Metanephros (tissue), 2 donors: Measurements from ENCODE around the gene SLC50A1. TPM values are rescaled to one million over a fixed set of nuclear protein-coding genes. Genes with fewer than 3 reads are reported as not detected.

ENCODE experiments used
- small RNA-seq: library from RNA; depleted of rRNA; stranded (forward); fragments of <200 nt; gene quantifications from one replicate; pipeline ENCODE3, GENCODE V24; 2014; ENCODE audit warnings: low replicate concordance
- total RNA-seq: library from RNA; depleted of rRNA; stranded (reverse); fragments of >200 nt; gene quantifications from one replicate; pipeline ENCODE4 v1.2.3, GENCODE V29; 2014

SLC50A1 gene, protein sequence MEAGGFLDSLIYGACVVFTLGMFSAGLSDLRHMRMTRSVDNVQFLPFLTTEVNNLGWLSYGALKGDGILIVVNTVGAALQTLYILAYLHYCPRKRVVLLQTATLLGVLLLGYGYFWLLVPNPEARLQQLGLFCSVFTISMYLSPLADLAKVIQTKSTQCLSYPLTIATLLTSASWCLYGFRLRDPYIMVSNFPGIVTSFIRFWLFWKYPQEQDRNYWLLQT
- total RNA-seq: 33.7 TPM

DNA sequence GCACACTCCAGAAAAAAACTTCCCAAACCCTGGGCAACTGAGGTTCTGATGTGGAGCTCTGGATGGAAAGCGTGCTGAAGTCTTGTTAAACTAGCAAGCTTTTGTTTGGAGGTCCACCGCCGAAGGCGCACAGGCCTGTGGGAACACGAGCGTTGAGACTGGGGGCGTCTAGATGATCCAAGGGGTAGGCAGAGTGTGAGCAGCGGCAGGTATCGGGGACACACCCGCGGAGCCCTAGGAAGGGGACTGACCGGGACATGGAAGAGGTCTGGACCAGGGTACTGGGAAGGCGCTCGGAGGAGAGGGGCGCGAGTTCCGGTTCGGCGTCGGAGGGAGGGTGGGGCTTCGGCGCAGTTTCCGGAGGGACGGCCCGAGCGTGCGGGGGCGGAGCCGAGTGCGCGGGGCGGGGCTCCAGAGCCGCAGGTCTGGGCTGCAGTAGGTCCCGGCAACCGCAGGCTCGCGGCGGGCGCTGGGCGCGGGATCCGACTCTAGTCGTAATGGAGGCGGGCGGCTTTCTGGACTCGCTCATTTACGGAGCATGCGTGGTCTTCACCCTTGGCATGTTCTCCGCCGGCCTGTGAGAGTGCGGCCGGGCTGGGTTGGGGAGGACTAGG is at the start of gene SLC50A1:
TSS of gene SLC50A1 (plus strand) at position 438 of the 614 bp plus-strand sequence. CDS start at position 498, 60 bp downstream.

DNA sequence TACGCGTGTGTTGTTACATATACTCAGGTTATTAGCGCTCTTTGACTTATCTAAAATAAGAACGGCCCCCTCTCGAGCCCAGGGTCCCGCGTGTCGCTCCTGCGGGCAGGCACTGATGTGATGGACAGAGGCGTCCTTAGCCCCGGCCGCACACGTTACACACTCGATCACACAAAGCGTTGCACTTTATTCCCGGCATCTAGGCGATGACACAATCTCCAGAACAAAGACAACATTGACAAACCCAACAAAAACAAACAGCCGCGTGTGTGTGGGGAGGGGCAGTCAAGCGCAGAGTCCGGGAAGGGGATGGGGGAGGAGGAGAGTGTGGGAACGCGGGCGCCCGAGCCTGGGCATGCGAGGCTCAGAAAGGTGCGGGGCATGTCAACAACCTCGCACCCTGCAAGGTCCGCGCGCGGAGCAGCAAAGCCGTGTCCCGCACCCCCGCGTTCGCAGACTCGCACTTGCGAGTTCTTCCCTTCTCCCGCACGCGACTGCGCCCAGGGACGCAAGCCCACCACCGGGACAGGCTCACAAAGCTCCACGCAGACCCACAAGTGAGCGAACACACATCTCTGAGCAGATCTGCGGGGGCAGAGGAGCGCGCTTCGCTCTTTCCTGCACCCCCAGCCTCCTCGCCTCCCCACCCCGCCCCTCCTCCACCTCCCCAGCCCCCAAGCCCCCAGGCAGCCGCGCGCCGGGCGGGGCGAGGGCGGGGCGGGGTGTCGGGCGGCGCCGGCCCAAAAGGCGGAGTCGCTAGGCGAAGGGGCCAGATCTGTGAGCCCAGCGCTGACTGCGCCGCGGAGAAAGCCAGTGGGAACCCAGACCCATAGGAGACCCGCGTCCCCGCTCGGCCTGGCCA is 8.3 kb upstream of the SLC50A1 start, which contains the start of gene EFNA1:
TSS of gene EFNA1 (plus strand) at position 772 of the 862 bp plus-strand sequence. CDS start 102 bp downstream, outside the sequence.

DNA sequence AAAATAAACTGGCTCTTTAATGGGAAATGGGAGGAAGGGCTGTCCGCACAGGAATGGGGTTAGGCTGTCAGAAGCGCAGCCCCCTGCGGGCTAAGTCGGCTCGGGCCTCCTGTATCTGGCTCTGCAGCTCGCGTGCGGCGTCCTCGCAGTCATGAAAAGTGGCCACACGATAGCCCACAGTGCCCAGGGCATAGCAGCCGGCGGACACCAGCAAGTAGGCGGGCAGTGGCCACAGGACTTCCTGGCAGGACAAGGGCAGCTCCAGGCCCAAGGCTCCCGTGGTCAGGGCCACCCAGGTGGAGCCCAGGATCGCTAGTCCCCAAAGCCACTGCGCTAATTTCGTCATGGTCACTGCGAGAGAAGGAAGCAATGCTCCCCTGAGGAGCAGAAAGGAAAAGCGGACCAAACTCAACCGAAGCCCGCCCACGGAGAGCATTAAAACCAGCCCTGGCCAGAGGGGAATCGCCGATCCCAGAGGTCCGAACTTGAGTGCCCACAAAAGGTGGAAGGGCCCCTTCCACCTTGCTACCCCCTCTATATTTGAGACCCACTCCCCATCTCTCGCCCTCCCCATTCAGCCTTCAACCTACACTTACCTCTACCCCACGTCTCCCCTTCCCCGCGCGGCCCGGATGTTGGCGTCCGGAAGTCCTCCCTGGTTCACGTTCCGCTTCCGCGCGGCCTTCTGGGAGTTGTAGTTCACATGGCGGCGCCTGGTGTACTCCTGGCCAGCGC is 4.4 kb downstream of the SLC50A1 start, which contains the start of gene DPM3:
TSS of gene DPM3 (minus strand) at position 637 of the 735 bp plus-strand sequence. CDS start at position 346, 291 bp downstream.

DNA sequence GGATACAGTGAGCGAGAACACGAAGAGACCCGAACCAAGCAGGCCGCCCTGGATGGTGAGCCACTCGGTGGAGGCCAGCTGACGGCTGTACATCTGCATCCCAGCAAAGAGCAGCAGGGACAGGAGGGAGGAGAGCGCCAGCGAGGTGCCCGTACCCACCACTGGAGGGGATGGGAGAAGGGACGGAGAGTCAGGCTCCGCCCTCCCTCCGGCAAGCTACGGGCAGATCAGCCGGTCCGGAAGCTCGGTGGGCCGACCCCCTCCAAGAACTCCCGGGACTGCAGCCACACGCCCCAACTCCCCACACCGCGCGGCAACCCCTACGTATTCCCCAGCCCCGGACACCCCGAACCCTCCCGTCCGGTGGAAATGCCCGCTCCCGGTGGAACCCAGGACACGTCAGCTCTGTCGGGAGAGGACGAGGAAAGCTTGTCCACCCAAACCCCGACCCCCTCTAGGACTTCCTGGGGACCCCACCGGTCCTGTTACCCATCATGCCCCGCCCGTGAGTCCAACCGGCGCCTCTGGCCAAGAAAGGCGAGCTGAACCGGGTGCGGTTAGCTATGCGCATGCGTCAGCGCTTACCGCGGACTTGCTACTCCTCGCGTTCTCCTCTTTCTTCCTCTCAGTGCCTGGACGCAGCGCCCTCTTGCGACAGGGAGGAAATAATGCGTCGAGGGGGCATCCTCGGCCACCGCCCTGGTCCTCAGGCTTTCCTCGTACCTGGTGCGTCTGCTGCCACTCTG is 37.3 kb downstream of the SLC50A1 start, which contains the start of gene KRTCAP2:
TSS of gene KRTCAP2 (minus strand) at position 573 of the 746 bp plus-strand sequence. CDS start at position 493, 80 bp downstream.

DNA sequence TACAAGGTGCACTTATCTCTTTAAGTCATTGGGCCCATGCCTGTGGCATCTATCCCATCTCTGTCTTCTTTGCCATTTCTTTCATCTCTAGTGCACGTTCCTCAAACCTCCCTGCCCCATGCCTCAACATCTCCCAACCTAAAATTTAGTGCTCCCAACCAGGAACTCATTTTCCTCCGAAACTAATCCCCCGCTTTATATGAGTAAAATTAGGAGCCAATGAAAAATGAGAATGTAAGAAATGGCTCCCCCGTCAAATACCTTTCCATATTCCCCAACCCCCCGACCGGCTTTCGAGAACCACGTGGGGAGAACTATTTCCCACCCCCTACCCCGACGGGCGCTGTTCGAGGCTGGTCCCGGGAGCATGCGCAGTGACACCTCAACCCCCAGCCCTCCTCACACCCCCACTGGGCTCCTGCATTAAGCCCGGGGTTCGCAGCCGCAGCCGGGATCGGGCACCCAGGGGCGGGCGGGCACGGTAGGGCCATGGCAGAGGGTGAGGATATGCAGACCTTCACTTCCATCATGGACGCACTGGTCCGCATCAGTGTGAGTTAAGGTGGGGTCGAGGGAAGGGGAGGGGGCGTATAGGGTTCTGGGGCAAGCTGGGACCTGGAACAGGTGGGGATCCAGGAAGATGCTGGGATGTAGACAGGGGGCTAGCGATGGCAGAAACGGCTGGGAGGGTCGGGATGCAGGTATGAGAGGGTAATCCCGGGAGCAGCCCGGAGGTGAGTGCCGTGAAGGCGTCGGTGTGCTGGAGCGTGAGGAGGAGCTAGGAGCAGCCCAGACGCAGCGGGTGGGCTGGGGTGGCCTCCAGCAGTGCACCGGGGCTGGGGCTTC is 38.0 kb downstream of the SLC50A1 start, which contains the start of gene TRIM46:
TSS of gene TRIM46 (plus strand) at position 372 of the 846 bp plus-strand sequence. CDS start at position 490, 118 bp downstream.

Small RNA genes lying within 50 kb of the gene (small RNA-seq; reads per million reads assigned to genes)
- not detected for gene HMGN2P18
- not detected for gene RF00019

Other genes with a start within 250 kb of the SLC50A1 start
- gene PMVK, start 199.1 kb upstream of the SLC50A1 start, total RNA-seq: 15.4 TPM
- 122 TPM for gene PBXIP1, start 179.8 kb upstream of the SLC50A1 start, total RNA-seq
- gene PYGO2, start 174.1 kb upstream of the SLC50A1 start, total RNA-seq: 22.4 TPM
- gene SHC1, start 165.1 kb upstream of the SLC50A1 start, total RNA-seq: 56.2 TPM
- gene CKS1B, start 161.2 kb upstream of the SLC50A1 start, total RNA-seq: 33.5 TPM
- 18.3 TPM for gene FLAD1, start 152.5 kb upstream of the SLC50A1 start, total RNA-seq
- not detected for gene LENEP, start 142.3 kb upstream of the SLC50A1 start, total RNA-seq
- gene ZBTB7B, start 133.1 kb upstream of the SLC50A1 start, total RNA-seq: 18.6 TPM
- gene DCST2, start 102.1 kb upstream of the SLC50A1 start, total RNA-seq: 0.53 TPM
- gene DCST1, start 102.0 kb upstream of the SLC50A1 start, total RNA-seq: not detected
- gene ADAM15, start 84.5 kb upstream of the SLC50A1 start, total RNA-seq: 49.9 TPM
- gene EFNA4, start 72.1 kb upstream of the SLC50A1 start, total RNA-seq: 11.8 TPM
- 6.0 TPM for gene EFNA3, start 57.0 kb upstream of the SLC50A1 start, total RNA-seq
- gene EFNA1, start 8.0 kb upstream of the SLC50A1 start, total RNA-seq: 74.2 TPM
- 33.9 TPM for gene DPM3, start 4.7 kb downstream of the SLC50A1 start, total RNA-seq
- 80.7 TPM for gene KRTCAP2, start 37.5 kb downstream of the SLC50A1 start, total RNA-seq
- 2.3 TPM for gene TRIM46, start 38.0 kb downstream of the SLC50A1 start, total RNA-seq
- 27.5 TPM for gene THBS3, start 72.0 kb downstream of the SLC50A1 start, total RNA-seq
- gene MTX1, start 72.8 kb downstream of the SLC50A1 start, total RNA-seq: 41.6 TPM
- 12.8 TPM for gene ENTREP3, start 119.6 kb downstream of the SLC50A1 start, total RNA-seq
- gene SCAMP3, start 126.5 kb downstream of the SLC50A1 start, total RNA-seq: 45.5 TPM
- gene CLK2, start 137.7 kb downstream of the SLC50A1 start, total RNA-seq: 63.5 TPM
- gene HCN3, start 141.6 kb downstream of the SLC50A1 start, total RNA-seq: 4.6 TPM
- 3.3 TPM for gene PKLR, start 165.6 kb downstream of the SLC50A1 start, total RNA-seq
- 111 TPM for gene FDPS, start 173.0 kb downstream of the SLC50A1 start, total RNA-seq
- 27.9 TPM for gene RUSC1, start 185.0 kb downstream of the SLC50A1 start, total RNA-seq